Measurements from ENCODE around the gene ICE2.

Gene ICE2

DNA sequence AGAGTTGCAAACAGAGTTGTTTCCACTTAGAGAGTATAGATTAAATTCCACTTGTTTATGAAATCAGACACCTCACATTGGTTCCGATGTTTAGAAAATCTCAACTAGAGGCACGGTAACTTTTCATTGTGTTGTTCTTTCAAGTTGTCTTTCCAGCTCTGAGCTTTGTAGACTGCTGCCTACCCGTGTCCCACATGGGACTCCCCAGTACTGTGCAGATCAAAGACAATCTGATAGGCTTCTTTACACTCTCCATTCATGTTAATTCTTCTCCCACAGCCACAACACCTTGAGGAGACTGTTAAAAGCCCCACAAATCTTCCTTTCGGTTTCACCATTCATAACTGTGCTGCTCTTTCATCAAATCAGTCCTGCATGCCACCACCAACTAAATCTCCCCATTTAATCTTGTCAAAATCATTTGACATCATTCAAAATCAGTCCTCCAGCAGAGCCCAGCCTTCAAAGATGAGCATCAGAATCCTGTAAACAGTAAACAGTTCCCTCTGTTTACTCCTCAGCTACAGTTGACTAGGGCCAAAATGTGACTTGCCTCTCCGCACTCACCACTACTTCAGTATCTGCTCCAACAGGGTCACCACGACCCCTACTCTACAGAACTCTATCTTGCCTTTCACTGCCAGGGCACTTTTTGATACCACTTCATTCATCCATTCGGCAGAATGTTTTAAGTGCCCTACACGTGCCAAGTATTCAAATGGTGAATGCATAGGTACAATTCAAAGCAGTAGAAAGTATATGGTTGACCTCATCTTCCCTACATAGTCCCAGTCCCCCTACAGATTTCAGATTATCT lies 89.5 kb downstream of the ICE2 start:
- no peak for DNase-seq (ENCODE audit: low read depth in 2 of 2)

DNA sequence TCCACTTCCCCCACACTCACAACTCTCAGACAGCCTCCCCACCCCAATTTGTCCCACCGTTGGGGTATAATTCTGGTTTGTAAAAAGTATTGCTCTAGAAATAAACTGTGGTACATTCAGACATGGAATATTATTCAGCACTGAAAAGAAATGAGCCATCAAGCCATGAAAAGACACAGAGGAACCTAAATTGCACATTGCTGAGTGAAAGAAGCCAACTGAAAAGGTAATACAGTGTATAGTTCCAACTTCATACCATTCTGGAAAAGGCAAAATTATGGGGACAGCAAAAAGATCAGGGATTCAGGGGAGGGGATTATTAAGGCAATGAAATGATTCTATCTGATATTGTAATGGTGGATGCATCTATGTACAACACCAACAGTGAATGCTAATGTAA lies 91.6 kb downstream of the ICE2 start:
- no peak for DNase-seq (ENCODE audit: low read depth in 2 of 2)

DNA sequence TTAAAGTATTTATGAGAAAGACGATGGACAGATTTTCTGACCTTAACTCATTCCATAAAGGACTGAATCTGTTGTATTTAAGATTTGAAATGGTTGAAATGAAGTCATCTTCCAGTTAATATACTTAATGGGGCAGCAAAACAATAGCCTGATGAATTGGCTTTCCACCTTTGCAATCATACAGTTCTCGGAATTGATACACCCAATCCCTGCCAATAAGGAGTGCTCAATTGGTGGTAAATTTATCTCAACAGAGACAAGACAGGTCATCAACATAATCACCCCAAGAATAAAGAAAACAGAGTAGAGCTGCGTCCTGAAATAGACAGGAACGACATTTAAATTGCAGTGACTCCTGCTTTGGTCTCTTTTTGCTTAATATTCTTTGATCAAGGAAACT lies 92.3 kb downstream of the ICE2 start:
- DNase-seq (ENCODE audit: low read depth in 2 of 2) = no peak

DNA sequence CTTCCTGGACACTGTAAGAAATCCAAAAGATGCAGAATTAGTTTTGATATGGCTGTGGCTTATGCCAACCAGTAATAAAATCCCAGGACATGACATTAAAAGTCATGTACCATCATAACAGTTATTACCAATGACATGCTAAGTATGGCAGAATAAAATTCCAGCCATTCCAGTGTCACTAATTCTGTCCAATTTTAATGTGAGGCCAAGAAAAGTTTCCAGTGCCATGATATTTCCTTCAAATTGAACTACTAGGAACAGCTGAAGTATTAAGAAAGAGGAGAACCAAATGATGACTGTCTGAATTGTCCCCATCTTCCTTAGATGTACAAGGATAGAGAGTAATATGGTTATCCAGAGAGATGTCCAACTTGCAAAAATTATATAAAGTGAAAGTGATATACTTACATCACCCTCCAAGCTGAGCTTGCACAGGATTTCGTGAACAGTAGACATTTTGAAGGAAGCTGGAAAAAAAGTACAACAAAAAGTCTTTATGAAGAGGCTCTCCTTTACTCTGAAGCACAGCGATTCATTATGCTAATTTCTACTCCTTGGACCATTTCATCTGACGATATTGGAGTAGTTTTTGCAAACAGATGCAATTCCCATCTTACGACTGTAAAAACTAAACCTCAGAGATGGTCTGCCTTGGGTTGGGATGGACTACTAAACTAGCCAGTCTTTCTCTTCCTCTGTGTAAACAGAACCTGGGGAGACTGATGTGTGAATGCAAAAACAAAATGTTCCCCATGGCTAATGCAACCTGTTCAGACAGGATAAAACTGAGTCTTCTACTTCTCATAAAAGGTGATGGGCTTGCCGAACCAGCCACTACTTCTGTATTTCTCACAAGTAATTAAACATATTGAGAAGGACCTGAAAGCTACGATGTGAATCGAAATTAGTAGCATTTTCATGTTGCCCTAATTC lies 93.1 kb downstream of the ICE2 start:
- no peak for DNase-seq (ENCODE audit: low read depth in 2 of 2)

DNA sequence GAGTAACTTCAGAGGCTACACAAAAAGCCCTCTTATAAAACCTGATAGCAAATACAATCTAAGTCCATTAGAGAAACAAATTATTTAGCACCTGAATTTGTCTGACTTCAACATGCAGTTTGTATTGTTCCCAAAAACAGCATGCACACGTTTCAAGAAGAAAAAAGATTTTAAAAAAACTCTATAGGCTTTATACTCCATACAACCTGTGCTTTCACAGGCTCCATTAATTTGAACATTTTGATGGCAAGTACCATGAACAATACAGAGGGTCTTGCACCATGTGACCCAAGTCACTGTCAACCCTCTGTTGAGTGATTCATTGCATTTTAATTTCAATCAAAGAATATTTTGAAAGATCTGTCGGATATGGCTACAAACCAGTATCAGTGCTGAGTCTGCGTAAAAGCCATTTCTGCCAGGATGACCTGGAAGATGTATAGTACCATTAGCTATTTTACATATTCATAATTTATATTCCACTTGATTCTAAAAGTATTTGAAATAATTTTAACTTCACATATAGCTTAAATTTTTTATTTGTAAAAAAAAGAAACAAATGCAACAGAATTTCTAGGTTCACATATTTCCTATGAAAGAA lies 94.3 kb downstream of the ICE2 start:
- no peak for DNase-seq (ENCODE audit: low read depth in 2 of 2)

DNA sequence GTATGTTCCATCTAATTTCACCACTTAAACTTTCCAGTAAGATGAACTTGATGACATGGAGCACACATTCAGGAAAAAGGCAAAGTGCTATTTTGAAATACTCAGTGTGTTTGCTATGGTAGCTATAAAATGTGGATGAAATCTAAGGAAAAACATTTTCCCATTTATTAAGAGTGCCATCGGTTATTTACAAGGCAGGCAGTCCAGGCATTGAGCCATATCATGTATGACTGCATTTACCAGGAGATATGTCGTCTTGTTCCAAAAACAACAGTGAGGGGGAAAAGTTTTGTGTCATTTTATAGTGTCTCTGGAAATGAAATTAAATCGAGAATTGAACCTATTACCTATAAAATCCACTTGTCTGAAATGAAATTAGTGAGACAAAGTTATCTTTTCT lies 94.9 kb downstream of the ICE2 start:
- no peak for DNase-seq (ENCODE audit: low read depth in 2 of 2)

DNA sequence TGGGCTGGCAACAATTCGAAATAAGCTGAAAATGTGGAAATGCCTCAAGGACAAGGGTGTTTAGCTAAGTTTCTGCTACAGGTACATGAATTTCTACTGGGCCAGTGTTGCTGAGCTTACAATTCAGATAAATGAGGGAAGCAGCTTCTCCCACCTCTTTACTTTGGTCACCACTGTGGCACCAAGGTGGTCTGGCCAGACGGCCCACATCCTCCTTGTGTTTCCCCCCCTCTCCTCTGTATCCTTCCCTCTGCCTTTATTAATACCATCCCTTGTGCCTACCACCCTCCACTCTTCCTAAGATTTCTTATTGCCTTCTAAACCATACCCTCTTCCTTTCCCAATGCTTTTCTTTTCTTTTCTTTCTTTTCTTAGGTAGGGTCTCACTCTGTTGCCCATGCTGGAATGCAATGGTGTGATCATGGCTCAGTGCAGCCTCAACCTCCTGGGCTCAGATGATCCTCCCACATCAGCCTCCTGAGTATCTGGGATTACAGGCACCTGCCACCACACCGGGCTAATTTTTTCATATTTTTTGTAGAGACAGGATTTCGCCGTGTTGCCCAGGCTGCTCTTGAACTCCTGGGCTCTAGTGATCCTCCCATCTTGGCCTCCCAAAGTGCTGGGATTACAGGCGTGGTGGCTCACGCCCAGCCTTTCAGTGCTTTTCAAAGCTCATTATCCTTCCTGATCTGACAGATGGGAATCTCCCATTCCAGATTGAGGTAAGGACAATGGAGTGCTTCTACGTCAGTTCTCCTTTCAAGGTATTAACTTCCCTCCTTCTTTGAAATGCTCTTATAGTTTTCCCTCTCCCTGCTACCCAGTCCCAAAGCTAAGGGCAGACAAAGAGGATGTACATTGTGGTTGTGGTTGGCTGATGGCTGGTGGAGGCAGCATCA lies 95.9 kb downstream of the ICE2 start:
- DNase-seq (ENCODE audit: low read depth in 2 of 2) = no peak

DNA sequence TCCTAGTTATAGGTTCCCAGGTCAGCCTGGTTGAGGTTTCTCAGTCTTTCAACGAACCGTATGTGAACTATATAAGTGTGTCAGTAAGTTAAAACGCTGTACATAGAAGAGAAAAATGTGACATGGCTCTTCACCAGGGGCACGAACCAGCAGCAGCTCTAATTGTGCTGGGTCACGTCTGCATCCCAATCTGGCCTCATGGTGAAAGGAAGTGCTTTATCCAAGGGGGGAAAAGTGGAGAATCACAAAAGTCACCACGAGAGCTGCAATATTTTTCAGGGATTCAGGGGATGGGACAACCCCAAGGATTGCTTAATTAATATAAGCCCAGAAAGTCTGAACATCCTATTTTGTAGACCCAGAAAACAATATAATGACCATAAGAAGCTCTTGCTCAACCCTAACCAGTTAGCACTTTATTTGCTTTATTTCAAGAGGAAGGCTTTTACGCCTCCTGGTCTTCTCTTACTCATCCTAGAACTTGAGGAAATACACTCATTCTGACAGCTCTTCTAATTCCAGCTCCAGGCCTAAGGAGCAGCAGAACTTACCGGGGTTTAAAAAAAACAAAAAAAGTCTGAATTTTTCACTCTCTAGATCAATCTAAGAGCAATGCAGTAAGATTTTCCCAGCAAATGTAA lies 97.7 kb downstream of the ICE2 start:
- DNase-seq (ENCODE audit: low read depth in 2 of 2) = no peak

DNA sequence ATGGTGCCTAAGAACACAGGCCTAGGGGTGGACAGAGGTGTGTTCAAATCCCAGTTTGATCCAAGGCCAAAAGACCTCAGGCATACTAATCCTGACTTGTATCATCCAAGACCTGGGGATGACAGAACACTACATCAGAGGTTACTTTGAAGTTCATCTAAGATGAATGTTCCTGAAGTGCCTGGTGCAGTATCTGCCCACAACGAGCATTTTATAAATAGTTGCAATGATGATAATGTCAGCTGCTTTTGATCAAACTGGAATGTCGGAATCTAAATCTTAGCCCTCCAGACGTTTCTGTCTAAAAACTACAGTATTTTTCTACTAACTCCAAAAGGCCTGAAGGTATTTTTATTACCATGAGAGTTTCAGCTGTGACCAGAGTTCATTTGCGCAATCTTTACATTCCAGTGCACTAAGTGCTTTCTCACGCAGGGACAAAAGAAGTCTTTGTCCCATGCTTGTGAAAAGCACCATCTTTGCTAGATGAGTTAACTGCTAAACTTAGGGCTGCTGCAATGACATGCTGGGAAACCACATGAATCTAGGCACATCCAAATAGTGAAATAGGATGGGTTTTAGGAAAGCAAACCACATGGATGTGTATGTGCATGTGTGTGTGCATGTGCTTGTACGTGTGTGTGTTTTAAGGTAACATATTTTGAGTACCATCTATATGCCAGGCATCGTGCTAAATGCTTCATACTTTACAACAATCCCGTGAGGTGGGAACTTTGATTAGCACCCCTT lies 99.2 kb downstream of the ICE2 start:
- DNase-seq (ENCODE audit: low read depth in 2 of 2) = peak; percentile 98 to 99

DNA sequence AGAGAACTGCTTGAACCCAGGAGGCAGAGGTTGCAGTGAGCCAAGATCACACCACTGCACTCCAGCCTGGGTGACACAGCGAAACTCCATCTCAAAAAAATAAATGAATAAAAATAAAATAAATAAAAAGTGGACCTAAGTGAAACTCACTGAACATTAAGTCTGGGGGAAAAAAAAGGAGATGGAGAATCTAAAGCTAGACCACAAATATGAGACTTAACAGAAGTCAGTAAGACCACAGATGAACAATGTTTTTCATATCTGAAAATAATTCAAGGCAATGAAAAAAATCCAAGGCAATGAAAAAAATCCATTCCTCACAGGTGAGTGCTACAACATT lies 99.8 kb downstream of the ICE2 start:
- DNase-seq (ENCODE audit: low read depth in 2 of 2) = no peak

DNA sequence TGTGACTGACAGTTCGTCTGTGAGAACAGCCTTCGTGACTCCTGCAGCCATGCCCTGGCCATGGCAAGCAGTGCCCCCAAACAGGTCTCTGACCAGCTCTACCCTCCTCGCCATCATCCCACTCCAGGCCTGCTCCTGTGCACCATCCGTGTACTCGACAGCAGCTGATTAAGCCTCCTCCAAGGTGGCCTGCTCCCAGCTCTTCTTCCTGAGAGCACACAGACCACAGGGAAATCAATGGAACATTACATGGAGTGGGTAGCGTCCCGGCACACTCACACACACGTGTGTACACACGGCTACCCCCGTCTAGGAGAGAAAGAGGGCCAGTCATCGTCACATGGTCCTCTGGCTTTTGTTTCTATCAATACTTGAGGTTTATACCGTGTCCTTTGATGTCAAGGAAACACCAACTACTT lies 102.3 kb downstream of the ICE2 start:
- DNase-seq (ENCODE audit: low read depth in 2 of 2) = no peak

DNA sequence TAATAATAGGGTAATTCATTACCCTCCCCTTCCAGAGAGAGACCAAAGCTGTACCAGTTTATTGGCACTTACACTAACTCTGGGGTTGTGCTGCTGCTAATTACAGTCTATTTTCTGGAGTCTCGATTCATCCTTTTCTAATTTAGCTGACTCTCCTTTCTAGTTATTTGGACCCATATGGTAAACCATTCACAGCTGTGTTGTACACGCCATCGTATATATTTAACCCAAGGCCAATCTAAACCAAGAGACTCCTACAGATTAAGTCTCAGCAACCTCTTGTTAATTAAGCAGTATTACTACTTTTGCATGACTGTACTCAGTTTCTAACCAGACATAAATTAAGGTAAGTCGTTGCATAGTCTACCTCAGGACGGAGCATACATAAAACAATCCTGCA lies 103.6 kb downstream of the ICE2 start:
- DNase-seq (ENCODE audit: low read depth in 2 of 2) = peak in 1 of 2 experiments; percentile 63

DNA sequence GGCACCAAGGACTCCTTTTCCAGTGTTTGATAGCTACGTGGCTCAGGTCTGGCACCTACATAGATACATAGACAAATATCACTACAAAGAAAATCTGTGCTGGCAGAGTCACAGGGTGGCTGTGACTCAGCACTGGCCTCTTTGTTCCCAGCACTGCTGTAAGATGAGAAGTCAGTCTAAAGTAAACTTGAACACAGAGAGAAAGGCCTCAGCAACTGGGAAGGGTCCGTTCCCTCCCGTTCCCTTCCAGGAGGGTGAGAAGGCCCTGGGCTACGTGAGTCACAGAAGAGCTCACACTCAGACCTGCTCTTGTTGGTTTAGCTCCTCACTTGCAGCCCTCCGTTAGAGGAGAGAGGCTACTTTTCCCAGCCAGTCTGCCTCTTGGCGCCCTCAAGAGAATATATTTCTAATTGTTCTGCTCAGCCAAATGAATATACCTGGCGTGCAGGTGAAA lies 104.3 kb downstream of the ICE2 start:
- DNase-seq (ENCODE audit: low read depth in 2 of 2) = peak; percentile 82 to 84

DNA sequence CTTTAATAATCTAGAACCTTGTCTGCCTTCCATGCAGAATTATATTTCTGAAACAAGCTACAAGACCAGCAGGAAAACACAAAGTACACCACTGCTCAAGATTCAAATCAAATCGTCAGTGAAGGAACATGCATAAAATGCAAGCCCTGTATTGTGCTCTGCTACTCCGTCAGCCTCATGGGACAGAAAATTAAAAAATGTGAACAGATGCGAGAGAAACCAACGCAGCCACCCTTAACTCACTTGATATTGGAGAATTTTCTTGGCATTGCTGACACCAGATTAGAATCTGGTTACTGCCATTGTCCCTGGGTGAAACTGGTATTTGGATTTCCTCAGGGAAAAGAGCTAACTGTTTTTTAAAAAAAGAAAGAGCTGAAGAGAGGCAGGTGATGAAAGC lies 104.7 kb downstream of the ICE2 start:
- no peak for DNase-seq (ENCODE audit: low read depth in 2 of 2)

DNA sequence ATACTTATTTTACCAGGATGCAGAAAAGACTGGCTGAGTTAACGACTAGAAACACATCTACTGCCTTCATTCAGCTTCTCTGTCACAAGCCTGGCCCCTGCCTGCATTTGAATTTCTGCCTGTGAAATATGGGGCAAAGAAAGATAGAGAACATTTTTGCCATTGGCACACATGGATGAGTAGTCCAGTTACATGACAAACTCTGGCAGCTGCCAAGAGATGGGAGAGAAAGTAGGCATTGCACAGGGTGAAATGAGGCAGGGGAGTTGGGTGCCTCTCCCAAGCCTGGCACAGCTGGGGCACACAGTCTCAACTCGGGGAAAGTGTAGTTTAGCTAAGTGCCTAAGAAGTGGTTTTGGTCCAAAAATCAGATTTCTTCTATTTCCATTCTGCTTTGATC lies 105.2 kb downstream of the ICE2 start:
- DNase-seq (ENCODE audit: low read depth in 2 of 2) = no peak

DNA sequence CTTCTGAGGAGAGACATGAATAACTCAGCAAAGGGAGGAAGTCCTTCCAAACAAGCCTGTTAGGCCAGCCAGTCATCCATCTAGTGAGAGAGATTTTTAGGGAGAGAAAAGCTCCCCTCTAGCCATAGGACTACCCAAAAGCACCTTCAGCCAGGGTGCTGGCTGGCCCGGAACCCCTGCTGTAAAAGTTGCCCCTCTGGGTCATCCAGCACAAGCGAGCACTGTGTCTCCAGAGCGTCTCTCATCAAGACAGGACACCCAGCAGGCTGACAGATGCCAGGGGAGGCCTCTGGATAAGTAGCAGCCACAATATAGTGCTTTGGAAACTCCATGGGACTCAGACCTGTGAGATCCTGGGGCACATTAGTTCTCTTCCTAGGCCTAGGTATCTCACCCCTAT lies 105.6 kb downstream of the ICE2 start:
- no peak for DNase-seq (ENCODE audit: low read depth in 2 of 2)

DNA sequence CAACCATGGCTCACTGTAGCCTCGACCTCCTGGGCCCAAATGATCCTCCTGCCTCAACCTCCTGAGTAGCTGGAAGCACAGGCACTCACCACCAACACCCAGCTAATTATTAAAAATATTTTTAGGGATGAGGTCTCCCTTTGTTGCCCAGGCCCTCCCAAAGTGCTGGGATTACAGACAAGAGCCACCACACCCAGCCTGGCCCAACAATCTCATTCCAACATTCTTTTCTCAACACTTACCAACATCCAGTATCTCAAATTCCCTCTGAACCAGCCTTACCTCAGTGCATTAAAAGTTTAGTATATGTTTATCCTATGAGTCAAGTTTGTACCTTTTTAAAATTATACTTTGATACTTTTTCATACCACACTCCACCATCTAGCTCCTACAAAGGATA lies 106.2 kb downstream of the ICE2 start:
- DNase-seq (ENCODE audit: low read depth in 2 of 2) = no peak

DNA sequence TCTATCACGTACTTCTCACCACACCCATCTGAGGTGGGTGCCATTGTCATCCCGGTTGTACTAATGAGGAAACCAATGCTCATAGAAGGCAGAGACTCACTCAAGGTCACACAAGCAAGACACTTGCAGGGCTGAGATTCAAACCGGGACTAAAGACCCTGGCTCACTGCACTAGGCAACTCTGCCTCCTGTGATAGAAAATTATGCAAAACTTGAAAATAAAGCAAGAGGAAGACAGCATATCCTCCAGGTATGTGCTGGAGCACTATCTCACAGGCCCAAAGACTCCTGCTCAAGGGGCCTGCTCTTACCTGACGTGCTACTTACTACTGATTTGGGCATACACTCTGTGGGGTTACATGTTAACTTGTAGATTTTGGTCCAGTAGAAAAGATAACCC lies 106.7 kb downstream of the ICE2 start:
- DNase-seq (ENCODE audit: low read depth in 2 of 2) = no peak

DNA sequence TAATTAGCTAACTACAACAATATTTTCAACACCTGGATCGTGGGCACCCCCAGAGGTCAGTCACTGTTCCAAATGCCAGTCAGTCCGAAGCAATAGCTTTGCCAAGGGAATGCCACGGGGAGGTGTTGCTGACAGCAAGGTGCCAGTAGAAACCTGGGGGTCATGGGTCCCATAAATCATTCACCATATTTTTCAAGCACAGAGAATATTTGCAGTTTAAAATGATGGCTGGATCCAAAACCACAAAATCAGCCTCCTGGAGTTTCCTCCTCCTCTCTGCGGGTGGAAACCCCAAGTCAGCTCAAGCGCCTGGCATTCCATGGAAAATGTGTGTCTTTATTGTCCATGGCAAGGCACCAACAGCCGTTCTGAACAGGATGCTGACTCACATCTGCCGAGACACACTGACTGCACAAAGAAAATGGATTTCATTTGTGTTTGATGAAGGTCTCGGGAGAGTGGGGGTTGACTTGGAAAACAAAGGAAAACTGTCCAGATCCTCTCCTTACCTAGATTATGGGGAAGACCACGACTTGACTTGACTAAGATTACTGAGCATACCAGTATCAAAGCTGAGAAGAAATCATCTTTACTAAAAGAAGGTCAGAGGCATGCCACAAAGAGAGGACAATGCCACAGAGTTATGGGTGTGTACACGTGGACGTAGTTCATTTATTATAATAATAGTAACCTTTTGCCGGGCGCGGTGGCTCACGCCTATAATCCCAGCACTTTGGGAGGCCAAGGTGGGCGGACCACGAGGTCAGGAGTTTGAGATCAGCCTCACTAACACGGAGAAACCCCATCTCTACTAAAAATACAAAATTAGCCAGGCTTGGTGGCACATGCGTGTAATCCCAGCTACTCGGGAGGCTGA lies 107.5 kb downstream of the ICE2 start:
- peak; percentile 100 for DNase-seq (ENCODE audit: low read depth in 2 of 2)

DNA sequence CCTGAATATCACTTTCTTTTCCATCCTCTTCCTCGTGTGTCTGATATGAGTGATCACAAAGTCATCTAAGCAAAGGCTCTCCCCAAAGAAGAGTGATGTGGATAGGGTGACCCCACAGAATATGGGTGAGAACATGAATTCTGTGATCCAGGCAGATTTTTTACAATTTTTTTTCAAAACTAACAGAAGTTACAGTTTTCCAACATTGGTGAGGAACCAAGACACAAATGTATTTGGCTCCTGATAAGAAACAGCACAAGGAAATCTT lies 108.1 kb downstream of the ICE2 start:
- no peak for DNase-seq (ENCODE audit: low read depth in 2 of 2)

Measured in fibroblast of skin of left quadriceps (primary cell).